ENCODE measurements around the gene CTSH. TPM values are rescaled to one million over a fixed set of nuclear protein-coding genes. Genes with fewer than 3 reads are reported as not detected.
A peak's percentile ranks its signal among the peaks of the same experiment; 100 is the strongest.

The CTSH gene
- total and polyA plus RNA-seq, 2 of the 13 experiments (the other 11 are each of a cell fraction or from before 2014, with no cell fraction given) = 265 to 653 TPM

DNA sequence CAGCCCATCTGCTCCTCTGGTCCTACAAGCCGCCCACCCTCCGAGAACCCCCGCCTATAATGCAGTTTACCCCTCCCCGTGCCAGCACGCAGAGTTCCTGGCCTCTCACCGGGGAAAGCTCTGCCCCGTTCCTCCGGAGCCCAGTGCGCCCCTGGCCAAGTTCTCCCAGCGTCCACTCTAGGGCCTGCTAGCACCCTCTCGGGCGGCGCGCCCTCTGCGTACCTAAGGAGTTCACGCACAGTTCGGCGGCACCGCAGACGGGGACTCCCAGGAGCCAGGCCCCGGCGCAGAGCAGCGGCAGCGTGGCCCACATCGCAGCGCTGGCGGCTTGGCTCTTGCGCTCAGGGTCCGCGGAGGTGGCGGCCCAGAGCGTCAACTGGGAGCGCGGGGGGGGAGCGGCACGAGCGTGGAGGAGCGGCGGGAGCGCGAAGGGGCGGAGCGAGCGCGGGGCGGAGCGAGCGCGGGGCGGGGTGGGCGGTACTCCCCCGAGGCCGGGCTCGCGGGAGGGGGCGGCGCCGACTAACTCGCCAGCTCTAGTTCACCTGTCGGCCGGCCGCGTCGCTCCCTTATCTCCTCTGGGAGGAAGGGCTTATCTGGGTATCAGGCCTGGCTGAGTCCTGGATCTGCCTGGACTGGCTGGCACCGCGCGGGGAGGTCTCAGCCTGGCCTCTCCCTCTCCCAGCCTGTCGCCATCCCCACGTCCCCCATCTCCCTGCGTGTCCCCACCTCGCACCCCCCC lies at the start of gene CTSH (continued):
- TF ChIP-seq, protein P1, sequence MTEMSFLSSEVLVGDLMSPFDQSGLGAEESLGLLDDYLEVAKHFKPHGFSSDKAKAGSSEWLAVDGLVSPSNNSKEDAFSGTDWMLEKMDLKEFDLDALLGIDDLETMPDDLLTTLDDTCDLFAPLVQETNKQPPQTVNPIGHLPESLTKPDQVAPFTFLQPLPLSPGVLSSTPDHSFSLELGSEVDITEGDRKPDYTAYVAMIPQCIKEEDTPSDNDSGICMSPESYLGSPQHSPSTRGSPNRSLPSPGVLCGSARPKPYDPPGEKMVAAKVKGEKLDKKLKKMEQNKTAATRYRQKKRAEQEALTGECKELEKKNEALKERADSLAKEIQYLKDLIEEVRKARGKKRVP (CRISPR knock-in tag; IDR thresholded peaks at IDR 0.05) = peak in 1 of 2 experiments; percentile 52; a peak in 2 of 4 replicates
- TF ChIP-seq SNRNP70 (IDR thresholded peaks at IDR 0.05; ENCODE audit: low read depth, low read length) = no peak
- no peak for TF ChIP-seq ZNF879 (CRISPR knock-in tag; IDR thresholded peaks at IDR 0.05)
- no peak; the same call in 1 of the 2 replicates for TF ChIP-seq ZNF343 (CRISPR knock-in tag; IDR thresholded peaks at IDR 0.05)
- TF ChIP-seq PCBP1 (IDR thresholded peaks at IDR 0.05; ENCODE audit: borderline replicate concordance, low read depth, low read length) = no peak
- TF ChIP-seq, protein P2, sequence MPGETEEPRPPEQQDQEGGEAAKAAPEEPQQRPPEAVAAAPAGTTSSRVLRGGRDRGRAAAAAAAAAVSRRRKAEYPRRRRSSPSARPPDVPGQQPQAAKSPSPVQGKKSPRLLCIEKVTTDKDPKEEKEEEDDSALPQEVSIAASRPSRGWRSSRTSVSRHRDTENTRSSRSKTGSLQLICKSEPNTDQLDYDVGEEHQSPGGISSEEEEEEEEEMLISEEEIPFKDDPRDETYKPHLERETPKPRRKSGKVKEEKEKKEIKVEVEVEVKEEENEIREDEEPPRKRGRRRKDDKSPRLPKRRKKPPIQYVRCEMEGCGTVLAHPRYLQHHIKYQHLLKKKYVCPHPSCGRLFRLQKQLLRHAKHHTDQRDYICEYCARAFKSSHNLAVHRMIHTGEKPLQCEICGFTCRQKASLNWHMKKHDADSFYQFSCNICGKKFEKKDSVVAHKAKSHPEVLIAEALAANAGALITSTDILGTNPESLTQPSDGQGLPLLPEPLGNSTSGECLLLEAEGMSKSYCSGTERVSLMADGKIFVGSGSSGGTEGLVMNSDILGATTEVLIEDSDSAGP (CRISPR knock-in tag; IDR thresholded peaks at IDR 0.05; ENCODE audit: borderline replicate concordance) = peak; percentile 87
- TF ChIP-seq SP4 (CRISPR knock-in tag; IDR thresholded peaks at IDR 0.05) = peak; percentile 92
- no peak for TF ChIP-seq ZNF143 (CRISPR knock-in tag; IDR thresholded peaks at IDR 0.05)
- no peak for TF ChIP-seq TRIM24 (CRISPR knock-in tag; IDR thresholded peaks at IDR 0.05)
- no peak for TF ChIP-seq LCORL (IDR thresholded peaks at IDR 0.05)
- peak; percentile 46; the same call in 1 of the 2 replicates for TF ChIP-seq LCORL (CRISPR knock-in tag; IDR thresholded peaks at IDR 0.05)
- no peak for TF ChIP-seq MAF1 (CRISPR knock-in tag; IDR thresholded peaks at IDR 0.05; ENCODE audit: borderline replicate concordance)
- peak; percentile 74; the same call in 1 of the 2 replicates for TF ChIP-seq ZNF891 (CRISPR knock-in tag; IDR thresholded peaks at IDR 0.05)
- no peak for TF ChIP-seq NR2F1 (CRISPR knock-in tag; IDR thresholded peaks at IDR 0.05)
- TF ChIP-seq PPARG (CRISPR knock-in tag; conservative IDR thresholded peaks at IDR 0.05) = no peak; the same call in 1 of the 2 replicates
- no peak for TF ChIP-seq NFYC (CRISPR knock-in tag; IDR thresholded peaks at IDR 0.05)
- TF ChIP-seq KLF12 (CRISPR knock-in tag; IDR thresholded peaks at IDR 0.05; ENCODE audit: borderline replicate concordance) = no peak
- no peak for TF ChIP-seq MAFK (conservative IDR thresholded peaks at IDR 0.05 in 1 of 2, IDR thresholded peaks at IDR 0.05 in 1 of 2; ENCODE audit: low read length in 2 of 2)
- 0 out of 2 replicates have a peak, but pooled peaks have one; percentile 21 for TF ChIP-seq SIX4 (CRISPR knock-in tag; IDR thresholded peaks at IDR 0.05)
- TF ChIP-seq SMARCE1 (IDR thresholded peaks at IDR 0.05; ENCODE audit: borderline replicate concordance) = no peak
- TF ChIP-seq ZBTB20 (CRISPR knock-in tag; IDR thresholded peaks at IDR 0.05; ENCODE audit: borderline replicate concordance, low read depth) = peak; percentile 71; the same call in 1 of the 2 replicates
- TF ChIP-seq PAX8 (CRISPR knock-in tag; IDR thresholded peaks at IDR 0.05; ENCODE audit: borderline replicate concordance) = no peak; the same call in 1 of the 2 replicates
- TF ChIP-seq ZNF333 (CRISPR knock-in tag; IDR thresholded peaks at IDR 0.05; ENCODE audit: borderline replicate concordance) = no peak; the same call in 1 of the 2 replicates
- TF ChIP-seq MIER3 (CRISPR knock-in tag; IDR thresholded peaks at IDR 0.05; ENCODE audit: borderline replicate concordance) = no peak
- no peak for TF ChIP-seq MIER2 (CRISPR knock-in tag; IDR thresholded peaks at IDR 0.05)
- TF ChIP-seq ZMYM3 (CRISPR knock-in tag; IDR thresholded peaks at IDR 0.05) = no peak; the same call in 1 of the 2 replicates
- no peak for TF ChIP-seq ATRX (CRISPR knock-in tag; IDR thresholded peaks at IDR 0.05; ENCODE audit: borderline replicate concordance)
- peak; percentile 71; the same call in 1 of the 2 replicates for TF ChIP-seq KAT7 (CRISPR knock-in tag; IDR thresholded peaks at IDR 0.05; ENCODE audit: borderline replicate concordance)
- TF ChIP-seq ZNF788 (CRISPR knock-in tag; IDR thresholded peaks at IDR 0.05; ENCODE audit: borderline replicate concordance) = peak; percentile 73; the same call in 1 of the 2 replicates
- TF ChIP-seq ZNF224 (CRISPR knock-in tag; IDR thresholded peaks at IDR 0.05) = 0 out of 2 replicates have a peak, but pooled peaks have one; percentile 16
